HEK293T (cell line): Measurements from ENCODE around the gene BEAN1.

Source experiments
- BHLHE40 ChIP-seq: fragments of 450-650 bp; IDR thresholded peaks from 2 replicates; pipeline ENCODE4 v1.6.1; 2016; ENCODE audit warnings: mild to moderate bottlenecking, moderate library complexity, borderline replicate concordance
- ELF4 ChIP-seq: fragments of 450-650 bp; IDR thresholded peaks from 2 replicates; pipeline ENCODE4 v1.6.1; 2017; ENCODE audit warnings: antibody characterized with exemption
- HDGF ChIP-seq: fragments of 450-650 bp; IDR thresholded peaks from 2 replicates; pipeline ENCODE4 v1.6.1; 2017; ENCODE audit warnings: antibody characterized with exemption, borderline replicate concordance
- SP1 ChIP-seq: fragments of 450-650 bp; IDR thresholded peaks from 2 replicates; pipeline ENCODE4 v1.6.1; 2017
- ZNF384 ChIP-seq: fragments of 450-650 bp; IDR thresholded peaks from 2 replicates; pipeline ENCODE4 v1.6.1; 2016

GRCh38 chr16:66474750-66475199 is 47.7 kb downstream of the BEAN1 start:
- TF ChIP-seq BHLHE40 (no peak), SP1 (no peak), ELF4 (no peak), ZNF384 (no peak), HDGF (no peak)
